Prostate gland (tissue), 2 donors: Measurements from ENCODE around the gene ADARB1.

ENCODE experiments used
- POLR2A ChIP-seq: fragments of 450-650 bp; IDR thresholded peaks from one replicate; pipeline ENCODE4 v1.6.1; 2016; ENCODE audit warnings: antibody characterized with exemption, mild to moderate bottlenecking
- TF ChIP-seq, protein P1 (sequence below), 4 experiments: fragments of 200-600 bp in 2 of 4; fragments of 450-650 bp in 2 of 4; sonication (generic) in 2 of 4; IDR thresholded peaks; 1 replicate in 3 of 4; 2 replicates in 1 of 4; pipeline ENCODE4 v1.5.1; 2016 to 2019; ENCODE audit warnings: antibody characterized with exemption in 4 of 4, mild to moderate bottlenecking in 2 of 4, moderate library complexity in 2 of 4

DNA sequence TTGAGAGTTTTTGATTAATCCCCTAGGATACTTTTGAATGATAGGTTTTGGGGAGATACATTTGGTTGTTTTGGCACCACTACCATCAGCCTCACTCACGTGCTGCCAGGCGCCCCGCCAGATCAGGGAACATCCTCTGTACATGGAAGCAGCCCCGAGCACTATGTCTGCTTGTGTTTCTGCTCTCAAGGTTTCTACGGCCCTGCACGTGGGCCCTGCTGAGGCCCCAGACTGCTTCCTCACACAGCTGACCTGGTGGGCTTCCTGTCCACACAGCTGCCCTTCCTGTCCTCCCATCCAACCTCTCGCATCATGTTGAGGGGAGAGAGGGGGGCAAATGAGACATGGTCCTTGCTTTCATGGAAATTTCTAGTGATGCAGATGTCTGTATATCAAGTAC is 20.0 kb downstream of the ADARB1 start:
- no peak for TF ChIP-seq POLR2A
- TF ChIP-seq, protein P1, sequence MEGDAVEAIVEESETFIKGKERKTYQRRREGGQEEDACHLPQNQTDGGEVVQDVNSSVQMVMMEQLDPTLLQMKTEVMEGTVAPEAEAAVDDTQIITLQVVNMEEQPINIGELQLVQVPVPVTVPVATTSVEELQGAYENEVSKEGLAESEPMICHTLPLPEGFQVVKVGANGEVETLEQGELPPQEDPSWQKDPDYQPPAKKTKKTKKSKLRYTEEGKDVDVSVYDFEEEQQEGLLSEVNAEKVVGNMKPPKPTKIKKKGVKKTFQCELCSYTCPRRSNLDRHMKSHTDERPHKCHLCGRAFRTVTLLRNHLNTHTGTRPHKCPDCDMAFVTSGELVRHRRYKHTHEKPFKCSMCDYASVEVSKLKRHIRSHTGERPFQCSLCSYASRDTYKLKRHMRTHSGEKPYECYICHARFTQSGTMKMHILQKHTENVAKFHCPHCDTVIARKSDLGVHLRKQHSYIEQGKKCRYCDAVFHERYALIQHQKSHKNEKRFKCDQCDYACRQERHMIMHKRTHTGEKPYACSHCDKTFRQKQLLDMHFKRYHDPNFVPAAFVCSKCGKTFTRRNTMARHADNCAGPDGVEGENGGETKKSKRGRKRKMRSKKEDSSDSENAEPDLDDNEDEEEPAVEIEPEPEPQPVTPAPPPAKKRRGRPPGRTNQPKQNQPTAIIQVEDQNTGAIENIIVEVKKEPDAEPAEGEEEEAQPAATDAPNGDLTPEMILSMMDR (IDR thresholded peaks at IDR 0.05): no peak
